H7 (cell line): ENCODE data around the gene PANK2. TPM values are rescaled to one million over a fixed set of nuclear protein-coding genes. Genes with fewer than 3 reads are reported as not detected.
"Not testable (repeated sequence)": the region's sequence is repeated elsewhere in the genome, so short reads cannot be mapped to it uniquely, and the experiment has no call there.

Source experiments
- DNase-seq: peaks from one replicate; pipeline ENCODE4 v3.0.0; 2012
- H3K27me3 ChIP-seq: 2 replicates; pipeline ENCODE4 v1.6.0; 2011; ENCODE audit warnings: mild to moderate bottlenecking, low read length; ENCODE audit not compliant: control insufficient read depth, insufficient read depth
- H3K36me3 ChIP-seq: replicated peaks from 2 replicates; pipeline ENCODE4 v1.5.1; 2011; ENCODE audit warnings: low read length; ENCODE audit not compliant: control insufficient read depth, insufficient read depth
- H3K4me3 ChIP-seq: 2 replicates; pipeline ENCODE4 v1.5.1; 2011; ENCODE audit warnings: low read depth, mild to moderate bottlenecking, control low read depth, low read length, moderate library complexity; ENCODE audit not compliant: insufficient read depth
- total RNA-seq: library from RNA; depleted of rRNA; stranded (reverse); fragments of >200 nt; shearing (Covaris generic); gene quantifications from 2 replicates; pipeline ENCODE4 v1.2.3, GENCODE V29; 2014; rRNA removed

The PANK2 gene
- total RNA-seq = 46.8 and 61.5 TPM in 2 replicates

DNA sequence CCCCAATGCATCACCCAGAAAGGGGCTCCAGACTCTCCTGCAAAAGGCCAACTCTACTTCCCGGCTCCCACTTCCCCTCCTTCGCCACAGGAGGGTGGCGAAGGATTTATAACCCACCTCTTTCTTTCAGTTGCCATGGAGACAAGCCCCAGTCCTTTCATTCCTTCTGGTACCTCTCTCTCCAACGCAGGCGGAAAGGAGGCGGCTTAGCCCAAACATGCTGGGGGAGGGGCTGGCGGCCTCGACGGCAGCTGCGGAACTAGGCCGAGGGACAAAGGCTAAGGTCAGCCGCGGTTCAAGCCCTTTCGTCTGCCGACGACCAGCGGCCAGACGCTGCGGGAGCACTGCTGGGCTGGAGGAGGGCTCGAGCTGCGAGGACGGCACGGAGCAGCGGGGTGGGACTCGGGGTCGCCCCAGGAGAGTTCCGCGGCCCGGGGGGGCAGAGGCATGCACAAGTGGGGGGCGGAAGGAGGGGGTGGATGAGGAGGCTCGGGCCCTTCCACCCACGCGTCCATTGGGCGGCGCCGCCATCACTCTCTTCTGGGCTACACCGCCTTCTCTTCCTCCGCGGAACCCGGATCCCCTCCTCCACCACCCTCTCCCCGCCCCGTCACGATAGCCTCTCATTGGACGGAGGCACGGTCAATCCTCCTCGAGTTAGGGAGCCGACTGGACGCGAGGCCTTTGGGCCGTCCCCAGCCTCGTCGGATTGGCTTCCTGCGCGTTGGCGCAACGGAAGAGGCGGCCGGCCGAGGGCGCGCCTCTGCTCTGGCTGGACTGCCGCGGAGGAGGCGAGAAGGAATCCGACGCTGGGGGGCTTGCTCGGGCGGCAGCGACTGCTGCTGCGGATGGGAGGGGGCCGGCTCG, at the start of gene PANK2:
Gene PANK2, plus strand, starts transcription at position 766 of the 867 bp plus-strand sequence.
- peak within 1 kb of the TSS; percentile 86 for H3K4me3 ChIP-seq
- H3K36me3 ChIP-seq = peaks cover 1% of the 10 kb centered on the region; the same call in 1 of the 2 replicates
- H3K27me3 ChIP-seq = no peaks in the 10 kb centered on the region
- peak; percentile 99 for DNase-seq

DNA sequence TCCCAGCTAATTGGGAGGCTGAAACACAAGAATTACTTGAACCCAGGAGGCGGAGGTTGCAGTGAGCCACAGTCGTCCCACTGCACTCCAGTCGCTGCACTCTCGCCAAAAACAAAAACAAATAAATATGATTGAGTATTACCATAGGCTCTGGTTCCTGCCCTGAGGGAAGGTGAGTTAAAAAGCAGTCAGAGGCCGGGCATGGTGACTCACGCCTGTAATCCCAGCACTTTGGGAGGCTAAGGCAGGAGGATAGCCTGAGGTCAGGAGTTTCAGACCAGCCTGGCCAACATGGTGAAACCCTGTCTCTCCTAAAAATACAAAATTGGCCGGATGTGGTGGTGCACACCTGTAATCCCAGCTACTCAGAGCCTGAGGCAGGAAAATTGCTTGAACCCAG, 49.0 kb upstream of the PANK2 start:
- DNase-seq, H3K27me3 ChIP-seq, H3K4me3 ChIP-seq, H3K36me3 ChIP-seq: not testable (repeated sequence)

DNA sequence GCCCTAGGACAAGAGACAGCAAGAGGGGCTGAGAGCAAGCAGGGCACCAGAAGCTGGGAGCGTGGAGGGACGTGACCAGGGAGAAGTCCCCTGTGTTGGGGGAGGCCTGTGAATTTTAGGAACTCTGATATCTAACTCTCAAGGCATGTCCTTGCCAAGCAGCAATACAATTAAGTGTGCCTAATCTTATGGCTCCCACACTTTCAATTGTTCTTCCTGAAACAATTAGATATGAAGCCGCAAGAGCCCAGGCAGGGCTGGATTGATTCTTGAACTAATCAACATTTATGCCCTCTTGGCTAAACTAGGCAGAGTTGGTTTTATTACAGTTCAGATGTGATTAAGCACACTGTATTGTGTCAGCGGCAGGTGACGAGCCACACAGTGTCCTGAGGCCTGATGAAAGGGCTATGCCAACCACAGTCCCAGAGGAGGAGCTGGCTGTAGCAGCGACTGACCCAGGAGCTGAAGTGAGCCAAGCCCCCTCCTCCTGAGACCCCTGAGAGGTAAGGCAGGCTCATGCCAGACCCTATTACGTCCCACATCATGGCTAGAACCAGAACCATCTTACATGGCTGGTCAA, 46.7 kb upstream of the PANK2 start:
- DNase-seq = peak; percentile 32
- Histone ChIP-seq H3K36me3 (no peaks in the 10 kb centered on the region), H3K4me3 (no peak overlapping the region), H3K27me3 (no peaks in the 10 kb centered on the region)

DNA sequence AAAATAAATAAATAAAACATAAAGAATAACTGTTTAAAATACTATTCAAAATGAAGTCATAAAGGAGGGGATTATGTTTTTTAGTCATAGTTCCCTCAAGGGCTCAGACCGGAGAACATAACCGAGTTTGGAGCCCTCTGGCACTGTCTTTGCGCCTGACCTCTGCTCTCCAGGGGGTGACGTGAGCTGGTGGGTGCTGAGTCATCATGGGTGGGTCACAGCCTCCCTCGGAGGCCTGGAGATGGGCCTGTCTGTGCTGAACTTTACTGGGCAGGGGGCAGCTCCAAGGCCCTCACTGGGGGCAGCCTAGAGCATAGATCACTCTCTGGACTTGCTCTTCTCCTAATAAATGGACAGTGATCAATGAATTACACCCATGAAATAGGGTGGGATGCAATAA, 45.7 kb upstream of the PANK2 start:
- Histone ChIP-seq H3K27me3 (no peaks in the 10 kb centered on the region), H3K4me3 (no peak overlapping the region), H3K36me3 (no peaks in the 10 kb centered on the region)
- DNase-seq = peak; percentile 24

DNA sequence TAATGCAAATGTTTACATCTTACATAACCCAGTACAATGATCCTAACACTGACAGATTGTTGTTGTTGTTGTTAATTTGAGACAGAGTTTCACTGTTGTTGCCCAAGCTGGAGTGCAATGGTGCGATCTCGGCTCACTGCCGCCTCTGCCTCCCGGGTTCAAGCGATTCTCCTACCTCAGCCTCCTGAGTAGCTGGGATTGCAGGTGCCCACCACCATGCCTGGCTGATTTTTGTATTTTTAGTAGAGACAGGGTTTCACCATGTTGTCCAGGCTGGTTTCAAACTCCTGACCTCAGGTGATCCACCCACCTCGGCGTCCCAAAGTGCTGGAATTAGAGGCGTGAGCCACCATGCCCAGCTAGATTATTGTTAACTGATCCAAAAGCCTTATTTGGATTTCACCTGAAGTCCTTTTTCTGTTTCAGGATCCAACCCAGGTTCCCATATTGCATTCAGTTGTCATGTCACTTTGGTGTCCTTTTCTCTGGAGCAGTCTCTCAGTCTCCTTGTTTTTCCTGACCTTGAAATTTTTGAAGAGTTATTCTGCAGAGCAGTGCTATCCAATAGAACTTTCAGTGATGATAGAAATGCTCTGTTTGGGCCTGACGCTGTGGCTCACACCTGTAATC, 45.1 kb upstream of the PANK2 start:
- DNase-seq, H3K36me3 ChIP-seq, H3K4me3 ChIP-seq, H3K27me3 ChIP-seq: not testable (repeated sequence)

DNA sequence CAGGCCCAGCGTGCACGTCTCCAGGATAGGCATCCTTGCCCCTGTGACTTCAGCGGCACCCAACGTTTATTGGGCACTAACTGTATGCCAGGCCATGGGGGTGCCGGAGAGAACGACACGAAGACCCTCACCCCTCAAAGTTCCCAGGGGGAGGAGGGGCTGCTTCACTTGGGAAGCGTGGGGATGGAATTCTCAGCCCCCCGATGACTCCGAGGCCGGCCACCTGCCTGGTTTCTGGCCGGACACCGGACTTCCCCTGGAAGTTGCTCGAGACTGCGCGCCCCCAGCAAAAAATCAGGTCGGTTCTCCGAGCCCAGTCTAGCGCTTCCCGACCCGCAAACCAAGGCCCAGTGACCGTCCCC, 42.8 kb upstream of the PANK2 start:
- no peaks in the 10 kb centered on the region for H3K27me3 ChIP-seq
- no peak for DNase-seq
- H3K4me3 ChIP-seq = peak overlapping the region; percentile 89
- no peaks in the 10 kb centered on the region for H3K36me3 ChIP-seq

DNA sequence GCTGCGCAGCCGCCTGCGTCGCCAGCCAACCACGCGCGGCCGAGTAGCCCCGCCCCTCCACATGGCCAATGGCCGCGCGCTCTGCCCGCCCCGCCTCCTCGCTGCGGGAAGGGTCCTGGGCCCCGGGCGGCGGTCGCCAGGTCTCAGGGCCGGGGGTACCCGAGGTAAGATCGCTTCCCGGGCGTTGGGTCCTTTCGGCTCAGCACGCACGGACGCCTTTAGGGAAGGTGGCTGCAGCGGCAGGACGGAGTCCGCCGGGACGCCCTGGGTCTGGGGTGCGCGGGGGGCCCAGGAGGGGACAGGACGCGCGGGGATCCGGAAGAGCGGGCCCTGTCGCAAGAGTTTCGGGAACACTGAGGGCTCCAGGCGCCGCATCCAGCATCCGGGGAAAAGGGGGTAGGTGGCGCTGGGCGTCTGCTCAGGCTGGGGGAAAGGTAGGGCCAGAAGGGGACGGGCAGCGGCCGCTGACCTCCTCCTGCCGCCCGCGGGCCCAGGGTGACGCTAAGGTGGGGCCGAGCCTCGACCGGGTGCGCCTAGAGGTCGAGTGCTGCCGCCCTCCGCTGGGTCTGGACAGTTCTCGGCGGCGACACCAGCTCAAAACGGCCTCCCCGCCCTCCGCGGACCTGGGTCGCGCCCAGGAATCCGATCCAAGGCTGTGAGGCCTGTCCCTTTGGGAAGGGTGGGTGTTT, 42.3 kb upstream of the PANK2 start, which contains the start of gene MAVS:
Gene MAVS, plus strand, starts transcription at position 95 of the 689 bp plus-strand sequence. CDS start 7,791 bp downstream, outside the sequence.
- peak within 1 kb of the TSS; percentile 89 for H3K4me3 ChIP-seq
- H3K27me3 ChIP-seq = no peaks in the 10 kb centered on the region
- no peaks in the 10 kb centered on the region for H3K36me3 ChIP-seq
- peak; percentile 99 for DNase-seq

DNA sequence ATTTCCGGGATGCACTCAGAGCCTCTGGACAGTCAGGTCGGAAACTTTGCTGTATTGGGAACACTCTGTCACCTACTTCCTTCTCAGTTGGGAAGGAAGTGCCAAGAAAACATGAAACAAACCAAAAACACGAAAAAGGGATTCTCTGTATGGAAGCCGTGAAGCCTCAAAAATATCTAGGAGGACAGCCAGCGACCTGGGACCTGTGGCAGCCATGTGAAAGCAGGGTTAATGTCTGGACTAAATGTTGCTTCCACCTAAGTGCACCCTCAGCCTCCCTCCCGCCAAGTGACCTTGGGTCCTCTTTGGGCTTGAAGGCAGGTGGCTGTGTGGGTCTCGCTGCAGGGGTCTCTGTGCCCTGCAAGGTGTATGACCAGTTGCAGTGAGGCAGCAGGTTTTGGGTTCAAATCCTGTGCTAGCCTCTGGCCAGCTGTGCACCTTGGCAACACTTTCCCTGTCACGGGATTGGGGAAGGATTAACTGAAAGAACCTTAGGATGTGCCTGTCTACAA, 41.7 kb upstream of the PANK2 start:
- Histone ChIP-seq H3K36me3 (no peaks in the 10 kb centered on the region), H3K27me3 (no peaks in the 10 kb centered on the region), H3K4me3 (peak overlapping the region; percentile 89)
- DNase-seq = no peak

DNA sequence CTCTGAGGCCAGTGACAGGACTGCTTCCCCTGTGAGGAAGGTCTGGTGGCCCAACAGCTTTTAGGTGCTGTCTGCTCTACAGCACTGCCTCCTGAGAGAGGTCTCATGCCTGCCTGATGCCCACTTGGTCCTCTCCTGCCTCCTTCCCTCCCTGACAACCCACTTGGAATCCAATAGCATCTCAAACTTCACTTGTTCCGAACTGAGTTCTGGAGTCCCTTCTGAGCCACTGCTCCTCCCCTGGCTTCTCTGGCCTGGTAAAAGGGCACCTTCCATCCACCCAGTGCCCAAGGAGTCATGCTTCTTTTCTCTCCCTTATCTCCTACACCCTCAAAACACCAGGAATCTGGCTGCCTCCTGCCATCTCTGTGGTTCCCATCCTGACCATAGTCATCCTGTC, 40.6 kb upstream of the PANK2 start:
- no peak for DNase-seq
- H3K4me3 ChIP-seq = no peak overlapping the region
- H3K36me3 ChIP-seq = no peaks in the 10 kb centered on the region
- H3K27me3 ChIP-seq = no peaks in the 10 kb centered on the region

DNA sequence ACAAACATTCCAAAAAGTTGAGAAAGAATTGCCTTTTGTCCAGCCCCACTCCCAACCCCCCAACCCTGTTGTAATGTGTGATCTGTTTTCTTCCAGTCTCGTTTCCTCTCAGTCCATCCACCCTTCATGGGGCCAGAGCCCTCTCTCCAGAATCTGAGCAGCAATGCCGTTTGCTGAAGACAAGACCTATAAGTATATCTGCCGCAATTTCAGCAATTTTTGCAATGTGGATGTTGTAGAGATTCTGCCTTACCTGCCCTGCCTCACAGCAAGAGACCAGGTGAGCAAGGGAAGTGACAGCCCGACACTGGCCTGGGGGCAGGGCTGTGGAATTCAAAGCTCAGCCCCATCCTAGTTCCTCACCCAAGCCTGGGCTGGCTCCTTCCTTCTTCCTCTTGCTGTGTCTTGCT, 34.7 kb upstream of the PANK2 start:
- no peak for DNase-seq
- Histone ChIP-seq H3K27me3 (no peaks in the 10 kb centered on the region), H3K4me3 (no peak overlapping the region), H3K36me3 (peaks cover 9% of the 10 kb centered on the region)

DNA sequence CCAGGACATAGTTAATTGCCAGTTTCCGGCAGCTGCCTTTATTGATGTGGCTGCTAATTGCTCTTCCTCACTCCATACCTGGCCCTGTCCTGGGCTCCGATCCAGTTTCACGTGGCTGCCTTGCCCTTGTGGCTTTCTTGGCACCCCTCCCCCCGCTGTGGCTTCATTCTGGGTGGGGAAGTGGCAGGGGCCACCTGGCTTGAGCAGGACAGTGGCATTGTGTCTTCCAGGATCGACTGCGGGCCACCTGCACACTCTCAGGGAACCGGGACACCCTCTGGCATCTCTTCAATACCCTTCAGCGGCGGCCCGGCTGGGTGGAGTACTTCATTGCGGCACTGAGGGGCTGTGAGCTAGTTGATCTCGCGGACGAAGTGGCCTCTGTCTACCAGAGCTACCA, 31.8 kb upstream of the PANK2 start:
- no peaks in the 10 kb centered on the region for H3K27me3 ChIP-seq
- H3K4me3 ChIP-seq = no peak overlapping the region
- DNase-seq = peak; percentile 13
- H3K36me3 ChIP-seq = peaks cover 19% of the 10 kb centered on the region

DNA sequence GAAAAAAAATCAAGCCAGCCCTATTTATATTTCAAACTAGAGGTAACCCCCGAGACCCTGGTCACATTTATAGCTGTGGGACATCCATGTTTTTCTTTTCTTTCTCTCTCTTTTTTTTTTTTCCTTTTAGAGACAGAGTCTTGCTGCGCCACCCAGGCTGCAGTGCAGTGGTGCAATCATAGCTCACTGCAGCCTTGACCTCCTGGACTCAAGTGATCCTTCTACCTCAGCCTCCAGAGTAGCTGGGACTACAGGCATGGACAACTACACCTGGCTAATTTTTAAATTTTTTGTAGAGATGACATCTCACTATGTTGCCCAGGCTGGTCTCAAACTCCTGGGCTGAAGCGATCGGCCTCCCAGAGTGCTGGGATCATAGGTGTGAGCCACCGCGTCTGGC, 30.5 kb upstream of the PANK2 start:
- DNase-seq = no peak
- Histone ChIP-seq H3K36me3 (peaks cover 31% of the 10 kb centered on the region), H3K27me3 (no peaks in the 10 kb centered on the region), H3K4me3 (no peak overlapping the region)

DNA sequence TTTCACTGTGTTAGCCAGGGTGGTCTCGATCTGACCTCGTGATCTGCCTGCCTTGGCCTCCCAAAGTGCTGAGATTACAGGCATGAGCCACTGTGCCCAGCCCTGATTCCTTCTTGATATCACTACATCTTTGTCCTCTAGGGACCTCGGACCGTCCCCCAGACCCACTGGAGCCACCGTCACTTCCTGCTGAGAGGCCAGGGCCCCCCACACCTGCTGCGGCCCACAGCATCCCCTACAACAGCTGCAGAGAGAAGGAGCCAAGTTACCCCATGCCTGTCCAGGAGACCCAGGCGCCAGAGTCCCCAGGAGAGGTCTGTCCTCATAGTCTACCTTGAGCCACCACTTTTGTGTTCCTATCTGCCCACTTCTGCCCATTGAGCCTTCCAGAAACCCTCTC, 28.0 kb upstream of the PANK2 start:
- no peak for DNase-seq
- Histone ChIP-seq H3K36me3 (peaks cover 41% of the 10 kb centered on the region), H3K27me3 (no peaks in the 10 kb centered on the region), H3K4me3 (no peak overlapping the region)

DNA sequence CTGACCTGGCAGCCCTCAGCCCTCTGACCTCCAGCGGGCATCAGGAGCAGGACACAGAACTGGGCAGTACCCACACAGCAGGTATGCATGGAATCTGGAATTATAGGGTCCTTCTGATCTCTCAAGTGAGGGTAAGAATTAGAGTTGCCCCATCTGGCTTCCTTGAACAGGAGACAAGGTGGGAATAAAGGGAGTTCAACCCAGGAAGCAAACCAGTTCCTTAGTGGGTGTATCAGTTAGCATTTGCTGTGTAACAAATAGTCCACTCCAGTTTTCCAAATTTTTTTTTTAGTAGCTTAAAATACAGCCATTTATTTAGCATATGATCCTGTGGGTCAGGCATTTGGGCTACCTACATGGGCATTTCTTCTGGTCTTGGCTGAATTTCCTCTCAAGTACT, 26.9 kb upstream of the PANK2 start:
- DNase-seq = no peak
- Histone ChIP-seq H3K27me3 (no peaks in the 10 kb centered on the region), H3K4me3 (no peak overlapping the region), H3K36me3 (peaks cover 41% of the 10 kb centered on the region)
